ENCODE data around the gene DUSP3.

DUSP3 gene

GRCh38 chr17:43745541-43745940 lies 33.2 kb downstream of the DUSP3 start:
- no peak for TF ChIP-seq CTCF (IDR thresholded peaks at IDR 0.05; ENCODE audit: low read depth, low read length)
- DNase-seq (ENCODE audit: low read depth in 2 of 2): no peak

GRCh38 chr17:43741636-43742035 lies 37.1 kb downstream of the DUSP3 start:
- H3K4me3 ChIP-seq (replicated peaks in 1 of 2; ENCODE audit: low read depth in 2 of 2, low read length in 2 of 2): no peak overlapping the region
- no peak for TF ChIP-seq CTCF (IDR thresholded peaks at IDR 0.05; ENCODE audit: low read depth, low read length)
- DNase-seq (ENCODE audit: low read depth in 2 of 2): no peak

More at GRCh38 chr17:43745541-43745940, 33.2 kb downstream of the DUSP3 start:
- H3K4me3 ChIP-seq (replicated peaks in 1 of 2; ENCODE audit: low read depth in 2 of 2, low read length in 2 of 2): no peak overlapping the region

- no peak for TF ChIP-seq CTCF (IDR thresholded peaks at IDR 0.05; ENCODE audit: low read depth, low read length)
- H3K4me3 ChIP-seq (replicated peaks in 1 of 2; ENCODE audit: low read depth in 2 of 2, low read length in 2 of 2): no peak overlapping the region
- DNase-seq (ENCODE audit: low read depth in 2 of 2): peak; percentile 50 to 77
Observed at GRCh38 chr17:43740541-43740940, 38.2 kb downstream of the DUSP3 start.

GRCh38 chr17:43737722-43738121 lies 41.1 kb downstream of the DUSP3 start:
- DNase-seq (ENCODE audit: low read depth in 2 of 2): no peak
- no peak for TF ChIP-seq CTCF (IDR thresholded peaks at IDR 0.05; ENCODE audit: low read depth, low read length)
- H3K4me3 ChIP-seq (replicated peaks in 1 of 2; ENCODE audit: low read depth in 2 of 2, low read length in 2 of 2): no peak overlapping the region

- H3K4me3 ChIP-seq (replicated peaks in 1 of 2; ENCODE audit: low read depth in 2 of 2, low read length in 2 of 2): no peak overlapping the region
- DNase-seq (ENCODE audit: low read depth in 2 of 2): no peak
- no peak for TF ChIP-seq CTCF (IDR thresholded peaks at IDR 0.05; ENCODE audit: low read depth, low read length)
Observed at GRCh38 chr17:43736389-43736788, 42.4 kb downstream of the DUSP3 start.

- peak; percentile 83 to 93 for DNase-seq (ENCODE audit: low read depth in 2 of 2)
- no peak for TF ChIP-seq CTCF (IDR thresholded peaks at IDR 0.05; ENCODE audit: low read depth, low read length)
- H3K4me3 ChIP-seq (replicated peaks in 1 of 2; ENCODE audit: low read depth in 2 of 2, low read length in 2 of 2): no peak overlapping the region
Observed at GRCh38 chr17:43734376-43734775, 44.4 kb downstream of the DUSP3 start.

GRCh38 chr17:43733956-43734355 lies 44.8 kb downstream of the DUSP3 start:
- DNase-seq (ENCODE audit: low read depth in 2 of 2): no peak
- TF ChIP-seq CTCF (IDR thresholded peaks at IDR 0.05; ENCODE audit: low read depth, low read length): no peak
- no peak overlapping the region for H3K4me3 ChIP-seq (replicated peaks in 1 of 2; ENCODE audit: low read depth in 2 of 2, low read length in 2 of 2)
